ENCODE results near the gene PARP12. TPM values are rescaled to one million over a fixed set of nuclear protein-coding genes. Genes with fewer than 3 reads are reported as not detected.

The PARP12 gene
- total and polyA plus RNA-seq, 2 of the 8 experiments (the other 6 are each of a cell fraction or from before 2014, with no cell fraction given): 9.0 to 21.5 TPM

Small RNA genes within 50 kb of the gene (small RNA-seq; reads per million reads assigned to genes)
- not detected for gene RF00019 (ENCODE audit: insufficient read depth)

Other genes starting within 250 kb of the PARP12 start
- 1.1 and 2.1 TPM in 2 replicates for gene TBXAS1, start 233.7 kb downstream of the PARP12 start, total RNA-seq (2021; fragmentation: NEBNext Ultra II Directional; extraction: Animal tissue kit (Norgen Biotek cat#: 25700))
- gene TBXAS1, start 233.7 kb downstream of the PARP12 start, polyA plus RNA-seq (2011; rRNA removed): 0.75 and 0.86 TPM in 2 replicates
- 11.6 and 12.5 TPM in 2 replicates for gene KDM7A, start 114.0 kb upstream of the PARP12 start, total RNA-seq (2021; fragmentation: NEBNext Ultra II Directional; extraction: Animal tissue kit (Norgen Biotek cat#: 25700))
- gene KDM7A, start 114.0 kb upstream of the PARP12 start, polyA plus RNA-seq (2011; rRNA removed): 1.7 and 2.2 TPM in 2 replicates

All from H1 (cell line).